ENCODE data around the gene PCDH12.

The PCDH12 gene

DNA sequence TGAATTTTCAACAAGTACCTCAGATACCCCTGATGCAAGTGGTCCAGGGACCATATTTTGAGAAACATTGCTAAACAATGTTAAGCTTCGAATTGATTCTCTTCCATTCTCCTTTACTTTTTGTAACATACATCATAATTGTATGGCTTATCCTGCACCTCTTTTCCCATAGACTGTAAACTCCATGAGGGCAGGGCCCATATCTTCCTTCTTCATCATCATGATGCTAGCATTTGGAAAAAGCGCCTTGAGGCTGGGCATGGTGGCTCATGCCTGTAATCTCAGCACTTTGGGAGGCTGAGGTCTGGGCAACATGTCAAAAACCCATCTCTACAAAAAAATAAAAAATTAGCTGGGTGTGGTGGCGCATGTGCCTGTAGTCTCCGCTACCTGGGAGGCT lies 48.8 kb downstream of the PCDH12 start:
- Histone ChIP-seq H3K9me3 (ENCODE audit: control insufficient read depth, low read length) (no peaks in the 10 kb centered on the region), H3K4ac (ENCODE audit: low read depth in 1 of 2, low read length in 2 of 2) (no peak overlapping the region), H3K36me3 (ENCODE audit: control insufficient read depth in 1 of 2, insufficient read depth in 2 of 2, low read depth in 1 of 2, low read length in 2 of 2) (no peaks in the 10 kb centered on the region), H2BK120ac (ENCODE audit: low read depth, low read length) (no peak overlapping the region), H3K27me3 (ENCODE audit: control insufficient read depth in 1 of 2, insufficient read depth in 1 of 2, low read length in 2 of 2) (peaks cover 0 to 26% of the 10 kb centered on the region in 2 experiments), H2BK5ac (ENCODE audit: low read depth, low read length, poor library complexity, severe bottlenecking) (no peak overlapping the region), H3K9ac (ENCODE audit: low read length) (no peak overlapping the region), H3K4me2 (ENCODE audit: low read length, poor library complexity, severe bottlenecking) (no peak overlapping the region), H3K4me3 (ENCODE audit: insufficient read depth in 1 of 2, low read depth in 1 of 2, low read length in 2 of 2) (no peak overlapping the region), H3K27ac (ENCODE audit: low read length, poor library complexity, severe bottlenecking) (no peak overlapping the region), H3K14ac (ENCODE audit: low read length in 2 of 2) (no peak overlapping the region), H2BK15ac (ENCODE audit: low read depth, poor library complexity, severe bottlenecking) (no peak overlapping the region), H2AFZ (ENCODE audit: low read depth, low read length) (no peak overlapping the region), H3K23ac (ENCODE audit: low read length in 2 of 2) (no peak overlapping the region), H4K8ac (ENCODE audit: low read length) (no peak overlapping the region), H3K79me1 (replicated peaks; ENCODE audit: low read length, poor library complexity, severe bottlenecking) (no peaks in the 10 kb centered on the region), H4K91ac (ENCODE audit: low read length) (no peak overlapping the region), H2BK12ac (ENCODE audit: low read length in 2 of 2) (no peak overlapping the region), H2AK5ac (ENCODE audit: low read length, severe bottlenecking) (no peak overlapping the region), H3K18ac (ENCODE audit: low read depth in 1 of 2, low read length in 2 of 2) (no peak overlapping the region), H3K4me1 (ENCODE audit: control insufficient read depth, insufficient read depth, low read depth, low read length) (peaks cover 7% of the 10 kb centered on the region)
- 85% methylated on average over 4 of the region's 4 CpGs for WGBS
- DNase-seq, result no peak

DNA sequence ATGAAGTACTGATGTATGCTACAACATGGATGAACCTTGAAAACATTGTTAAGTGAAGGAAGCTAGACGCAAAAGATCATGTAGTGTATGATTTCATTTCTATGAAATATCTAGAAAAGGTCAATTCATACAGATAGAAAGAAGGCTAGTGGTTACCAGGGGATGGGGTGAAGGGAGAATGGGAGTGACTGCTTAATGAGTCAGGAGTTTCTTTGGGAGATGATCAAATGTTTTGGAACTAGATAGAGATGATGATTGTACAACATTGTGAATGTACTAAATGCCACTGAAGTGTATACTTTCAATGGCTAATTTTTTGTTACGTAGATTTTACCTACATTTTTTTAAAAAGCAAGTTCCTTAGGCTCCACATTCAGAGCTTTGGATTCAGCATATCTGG lies 49.2 kb downstream of the PCDH12 start:
- H2BK120ac ChIP-seq (ENCODE audit: low read depth, low read length), result no peak overlapping the region
- H4K8ac ChIP-seq (ENCODE audit: low read length), result no peak overlapping the region
- H2AFZ ChIP-seq (ENCODE audit: low read depth, low read length), result no peak overlapping the region
- H2BK12ac ChIP-seq (ENCODE audit: low read length in 2 of 2), result no peak overlapping the region
- 93% methylated on average over 2 of the region's 2 CpGs for WGBS
- no peak overlapping the region for H3K27ac ChIP-seq (ENCODE audit: low read length, poor library complexity, severe bottlenecking)
- no peaks in the 10 kb centered on the region for H3K79me1 ChIP-seq (replicated peaks; ENCODE audit: low read length, poor library complexity, severe bottlenecking)
- no peak overlapping the region for H3K18ac ChIP-seq (ENCODE audit: low read depth in 1 of 2, low read length in 2 of 2)
- peaks cover 3% of the 10 kb centered on the region for H3K4me1 ChIP-seq (ENCODE audit: control insufficient read depth, insufficient read depth, low read depth, low read length)
- H3K14ac ChIP-seq (ENCODE audit: low read length in 2 of 2), result no peak overlapping the region
- no peak overlapping the region for H3K9ac ChIP-seq (ENCODE audit: low read length)
- H3K4ac ChIP-seq (ENCODE audit: low read depth in 1 of 2, low read length in 2 of 2), result no peak overlapping the region
- H2AK5ac ChIP-seq (ENCODE audit: low read length, severe bottlenecking), result no peak overlapping the region
- H2BK15ac ChIP-seq (ENCODE audit: low read depth, poor library complexity, severe bottlenecking), result no peak overlapping the region
- H3K4me2 ChIP-seq (ENCODE audit: low read length, poor library complexity, severe bottlenecking), result no peak overlapping the region
- peaks cover 0 to 26% of the 10 kb centered on the region in 2 experiments for H3K27me3 ChIP-seq (ENCODE audit: control insufficient read depth in 1 of 2, insufficient read depth in 1 of 2, low read length in 2 of 2)
- H3K9me3 ChIP-seq (ENCODE audit: control insufficient read depth, low read length), result no peaks in the 10 kb centered on the region
- H3K23ac ChIP-seq (ENCODE audit: low read length in 2 of 2), result no peak overlapping the region
- no peak overlapping the region for H2BK5ac ChIP-seq (ENCODE audit: low read depth, low read length, poor library complexity, severe bottlenecking)
- H4K91ac ChIP-seq (ENCODE audit: low read length), result no peak overlapping the region
- DNase-seq, result no peak
- no peak overlapping the region for H3K4me3 ChIP-seq (ENCODE audit: insufficient read depth in 1 of 2, low read depth in 1 of 2, low read length in 2 of 2)
- no peaks in the 10 kb centered on the region for H3K36me3 ChIP-seq (ENCODE audit: control insufficient read depth in 1 of 2, insufficient read depth in 2 of 2, low read depth in 1 of 2, low read length in 2 of 2)

DNA sequence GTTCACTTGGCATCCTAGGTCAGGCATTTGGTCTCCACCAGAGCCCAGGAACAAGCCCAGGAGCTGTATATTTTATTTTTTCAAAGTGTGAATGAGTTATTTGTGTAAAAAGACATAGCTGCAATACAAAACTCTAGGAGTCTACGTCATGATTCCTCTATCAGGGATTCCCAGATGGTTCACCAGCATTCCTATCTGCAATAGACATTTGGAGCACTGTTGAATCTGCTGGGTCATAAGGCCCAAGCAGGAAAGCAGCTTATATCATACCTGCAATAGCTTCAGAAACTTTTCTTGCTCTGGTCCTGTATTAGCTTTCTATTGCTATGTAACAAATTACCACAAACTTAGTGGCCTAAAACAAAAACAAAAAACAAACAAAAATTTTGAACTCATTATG lies 51.0 kb downstream of the PCDH12 start:
- no peak overlapping the region for H3K4me2 ChIP-seq (ENCODE audit: low read length, poor library complexity, severe bottlenecking)
- no peak overlapping the region for H3K14ac ChIP-seq (ENCODE audit: low read length in 2 of 2)
- WGBS, result 0% methylated on average over 1 of the region's 1 CpG
- H3K4me1 ChIP-seq (ENCODE audit: control insufficient read depth, insufficient read depth, low read depth, low read length), result peaks cover 1% of the 10 kb centered on the region
- DNase-seq, result no peak
- no peak overlapping the region for H3K27ac ChIP-seq (ENCODE audit: low read length, poor library complexity, severe bottlenecking)
- H2AFZ ChIP-seq (ENCODE audit: low read depth, low read length), result no peak overlapping the region
- no peak overlapping the region for H4K91ac ChIP-seq (ENCODE audit: low read length)
- H3K27me3 ChIP-seq (ENCODE audit: control insufficient read depth in 1 of 2, insufficient read depth in 1 of 2, low read length in 2 of 2), result peaks cover 0 to 27% of the 10 kb centered on the region in 2 experiments
- no peaks in the 10 kb centered on the region for H3K79me1 ChIP-seq (replicated peaks; ENCODE audit: low read length, poor library complexity, severe bottlenecking)
- no peak overlapping the region for H2BK15ac ChIP-seq (ENCODE audit: low read depth, poor library complexity, severe bottlenecking)
- H3K23ac ChIP-seq (ENCODE audit: low read length in 2 of 2), result no peak overlapping the region
- no peak overlapping the region for H4K8ac ChIP-seq (ENCODE audit: low read length)
- H3K36me3 ChIP-seq (ENCODE audit: control insufficient read depth in 1 of 2, insufficient read depth in 2 of 2, low read depth in 1 of 2, low read length in 2 of 2), result no peaks in the 10 kb centered on the region
- H3K18ac ChIP-seq (ENCODE audit: low read depth in 1 of 2, low read length in 2 of 2), result no peak overlapping the region
- no peaks in the 10 kb centered on the region for H3K9me3 ChIP-seq (ENCODE audit: control insufficient read depth, low read length)
- H2BK5ac ChIP-seq (ENCODE audit: low read depth, low read length, poor library complexity, severe bottlenecking), result no peak overlapping the region
- H3K9ac ChIP-seq (ENCODE audit: low read length), result no peak overlapping the region
- no peak overlapping the region for H2AK5ac ChIP-seq (ENCODE audit: low read length, severe bottlenecking)
- no peak overlapping the region for H3K4me3 ChIP-seq (ENCODE audit: insufficient read depth in 1 of 2, low read depth in 1 of 2, low read length in 2 of 2)
- H2BK120ac ChIP-seq (ENCODE audit: low read depth, low read length), result no peak overlapping the region
- H2BK12ac ChIP-seq (ENCODE audit: low read length in 2 of 2), result no peak overlapping the region
- H3K4ac ChIP-seq (ENCODE audit: low read depth in 1 of 2, low read length in 2 of 2), result no peak overlapping the region

DNA sequence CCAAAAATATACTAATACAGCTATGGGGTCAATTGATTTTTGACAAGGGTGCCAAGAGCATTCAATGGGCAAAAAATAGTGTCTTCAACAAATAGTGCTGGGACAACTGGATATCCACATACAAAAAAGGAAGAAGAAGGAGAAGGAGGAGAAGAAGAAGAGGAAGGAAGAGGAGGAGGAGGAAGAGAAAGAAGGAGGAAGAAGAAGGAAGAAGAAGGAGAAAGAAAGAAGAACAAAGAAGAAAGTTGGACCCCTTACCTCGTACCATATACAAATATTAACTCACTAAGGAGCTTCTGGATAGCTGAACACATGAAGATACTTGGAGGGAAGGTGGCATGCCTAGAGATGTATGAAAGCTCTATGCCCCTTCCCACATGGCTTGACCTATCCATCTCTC lies 51.5 kb downstream of the PCDH12 start:
- no peak overlapping the region for H3K4ac ChIP-seq (ENCODE audit: low read depth in 1 of 2, low read length in 2 of 2)
- H3K4me1 ChIP-seq (ENCODE audit: control insufficient read depth, insufficient read depth, low read depth, low read length), result peaks cover 1% of the 10 kb centered on the region
- no peak overlapping the region for H3K14ac ChIP-seq (ENCODE audit: low read length in 2 of 2)
- H3K9me3 ChIP-seq (ENCODE audit: control insufficient read depth, low read length), result no peaks in the 10 kb centered on the region
- peaks cover 0 to 32% of the 10 kb centered on the region in 2 experiments for H3K27me3 ChIP-seq (ENCODE audit: control insufficient read depth in 1 of 2, insufficient read depth in 1 of 2, low read length in 2 of 2)
- no peaks in the 10 kb centered on the region for H3K36me3 ChIP-seq (ENCODE audit: control insufficient read depth in 1 of 2, insufficient read depth in 2 of 2, low read depth in 1 of 2, low read length in 2 of 2)
- H3K4me3 ChIP-seq (ENCODE audit: insufficient read depth in 1 of 2, low read depth in 1 of 2, low read length in 2 of 2), result no peak overlapping the region
- H2BK5ac ChIP-seq (ENCODE audit: low read depth, low read length, poor library complexity, severe bottlenecking), result no peak overlapping the region
- H2BK120ac ChIP-seq (ENCODE audit: low read depth, low read length), result no peak overlapping the region
- no peak overlapping the region for H2AFZ ChIP-seq (ENCODE audit: low read depth, low read length)
- H2BK12ac ChIP-seq (ENCODE audit: low read length in 2 of 2), result no peak overlapping the region
- no peak overlapping the region for H4K91ac ChIP-seq (ENCODE audit: low read length)
- no peak overlapping the region for H3K18ac ChIP-seq (ENCODE audit: low read depth in 1 of 2, low read length in 2 of 2)
- DNase-seq, result no peak
- no peak overlapping the region for H4K8ac ChIP-seq (ENCODE audit: low read length)
- WGBS, result no CpG with 5 or more reads among the region's 1 CpG
- no peaks in the 10 kb centered on the region for H3K79me1 ChIP-seq (replicated peaks; ENCODE audit: low read length, poor library complexity, severe bottlenecking)
- no peak overlapping the region for H3K23ac ChIP-seq (ENCODE audit: low read length in 2 of 2)
- H3K4me2 ChIP-seq (ENCODE audit: low read length, poor library complexity, severe bottlenecking), result no peak overlapping the region
- no peak overlapping the region for H3K9ac ChIP-seq (ENCODE audit: low read length)
- no peak overlapping the region for H2AK5ac ChIP-seq (ENCODE audit: low read length, severe bottlenecking)
- no peak overlapping the region for H3K27ac ChIP-seq (ENCODE audit: low read length, poor library complexity, severe bottlenecking)
- no peak overlapping the region for H2BK15ac ChIP-seq (ENCODE audit: low read depth, poor library complexity, severe bottlenecking)

Data from mesenchymal stem cell (in vitro differentiated cells and primary cell).